Gastroesophageal sphincter (tissue), 4 donors: Measurements from ENCODE around the gene HMGCR. TPM values are rescaled to one million over a fixed set of nuclear protein-coding genes. Genes with fewer than 3 reads are reported as not detected.

Source experiments
- ATAC-seq: fragments of 150-250 bp; one replicate; pipeline ENCODE4 v1.9.1; 2016; ENCODE audit warnings: mild to moderate bottlenecking, moderate library complexity
- H3K27ac ChIP-seq, 4 donors: fragments of 200-600 bp; sonication (generic) in 3 of 4; 1 replicate in 3 of 4; 2 replicates in 1 of 4; pipeline ENCODE4 v1.5.1; 2016 to 2019
- H3K27me3 ChIP-seq: fragments of 200-600 bp; sonication (generic); one replicate; pipeline ENCODE4 v1.5.1; 2019
- H3K36me3 ChIP-seq, 2 donors: fragments of 200-600 bp; sonication (generic); one replicate each; pipeline ENCODE4 v1.5.1; 2019; ENCODE audit warnings: control low read depth in 1 of 2
- H3K4me1 ChIP-seq, 3 donors: fragments of 200-600 bp; sonication (generic); 1 replicate in 2 of 3; 2 replicates in 1 of 3; pipeline ENCODE4 v1.5.1; 2016 to 2019; ENCODE audit warnings: control low read depth in 2 of 3
- H3K4me3 ChIP-seq, 2 donors: fragments of 200-600 bp; sonication (generic); one replicate each; pipeline ENCODE4 v1.5.1; 2019; ENCODE audit warnings: mild to moderate bottlenecking in 1 of 2, moderate library complexity in 1 of 2
- H3K9me3 ChIP-seq, 3 donors: fragments of 200-600 bp; sonication (generic); one replicate each; pipeline ENCODE4 v1.5.1; 2017 to 2019; ENCODE audit warnings: control low read depth in 2 of 3
- CTCF ChIP-seq, 4 experiments: fragments of 200-600 bp in 2 of 4; fragments of 450-650 bp in 2 of 4; sonication (generic) in 1 of 4; IDR thresholded peaks; one replicate each; pipeline ENCODE4 v1.5.1; 2017 to 2019; ENCODE audit warnings: antibody characterized with exemption in 4 of 4, mild to moderate bottlenecking in 2 of 4, moderate library complexity in 2 of 4
- EP300 ChIP-seq: sonication (generic); formaldehyde crosslinking; IDR thresholded peaks from one replicate; pipeline ENCODE4 v1.6.1; 2017; ENCODE audit warnings: antibody characterized with exemption, mild to moderate bottlenecking
- POLR2A ChIP-seq, 2 donors: fragments of 450-650 bp; IDR thresholded peaks; one replicate each; pipeline ENCODE4 v1.6.1; 2017; ENCODE audit warnings: antibody characterized with exemption in 2 of 2, mild to moderate bottlenecking in 2 of 2, moderate library complexity in 1 of 2
- POLR2AphosphoS5 ChIP-seq: sonication (generic); formaldehyde crosslinking; IDR thresholded peaks from one replicate; pipeline ENCODE4 v1.6.1; 2017; ENCODE audit warnings: antibody characterized with exemption
- WGBS, 2 donors: methylation state at CpG; one replicate each; pipeline ENCODE4 v1.1.5; 2018; ENCODE audit warnings: low coverage in 1 of 2; 5-methylcytosine and 5-hydroxymethylcytosine counted together
- total RNA-seq, 4 donors: library from RNA; depleted of rRNA; stranded (reverse); fragments of >200 nt; gene quantifications; one replicate each; pipeline ENCODE4 v1.1.0, GENCODE V29; 2016

The HMGCR gene
- total RNA-seq, 4 donors from 2014 or later: 10.4 to 14.2 (median 13.5) TPM

GRCh38 chr5:75366787-75367186, 29.8 kb downstream of the HMGCR start:
- WGBS, 2 donors: 77 to 86% methylated on average over 5 to 9 of the region's 9 CpGs

GRCh38 chr5:75367401-75367800, 30.4 kb downstream of the HMGCR start:
- Histone ChIP-seq H3K4me3 (no peak overlapping the region), H3K36me3 (peaks cover 0 to 20% of the 10 kb centered on the region in 2 donors), H3K9me3 (no peaks in the 10 kb centered on the region), H3K27ac (no peak overlapping the region), H3K4me1 (peaks cover 0 to 14% (median 0%) of the 10 kb centered on the region in 3 donors), H3K27me3 (no peaks in the 10 kb centered on the region)
- no peak for ATAC-seq
- TF ChIP-seq POLR2A (IDR thresholded peaks at IDR 0.05): no peak
- no peak for TF ChIP-seq CTCF (IDR thresholded peaks at IDR 0.05)
- TF ChIP-seq EP300: no peak
- TF ChIP-seq POLR2AphosphoS5: no peak

More at GRCh38 chr5:75366787-75367186, 29.8 kb downstream of the HMGCR start:
- H3K4me1 ChIP-seq: peaks cover 0 to 14% (median 0%) of the 10 kb centered on the region in 3 donors
- TF ChIP-seq POLR2AphosphoS5 (no peak), EP300 (no peak), CTCF (IDR thresholded peaks at IDR 0.05) (no peak), POLR2A (IDR thresholded peaks at IDR 0.05) (no peak)
- H3K27me3 ChIP-seq: no peaks in the 10 kb centered on the region
- H3K27ac ChIP-seq: no peak overlapping the region
- H3K4me3 ChIP-seq: no peak overlapping the region
- H3K9me3 ChIP-seq: no peaks in the 10 kb centered on the region
- H3K36me3 ChIP-seq: peaks cover 0 to 20% of the 10 kb centered on the region in 2 donors
- ATAC-seq: no peak

- Histone ChIP-seq H3K27me3 (no peaks in the 10 kb centered on the region), H3K9me3 (no peaks in the 10 kb centered on the region), H3K4me1 (peaks cover 0 to 8% (median 0%) of the 10 kb centered on the region in 3 donors), H3K36me3 (peaks cover 0 to 27% of the 10 kb centered on the region in 2 donors), H3K4me3 (no peak overlapping the region), H3K27ac (no peak overlapping the region)
- TF ChIP-seq POLR2AphosphoS5 (no peak), CTCF (IDR thresholded peaks at IDR 0.05) (no peak)
- WGBS, 2 donors: 81 to 94% methylated on average over 3 to 4 of the region's 4 CpGs
- ATAC-seq: no peak
Observed at GRCh38 chr5:75368391-75368790, 31.4 kb downstream of the HMGCR start.

GRCh38 chr5:75373862-75374261, 36.8 kb downstream of the HMGCR start:
- H3K36me3 ChIP-seq: peaks cover 0 to 72% of the 10 kb centered on the region in 2 donors

More at GRCh38 chr5:75373862-75374261, 36.8 kb downstream of the HMGCR start:
- no peak for TF ChIP-seq CTCF (IDR thresholded peaks at IDR 0.05)
- TF ChIP-seq EP300: no peak
- TF ChIP-seq POLR2A (IDR thresholded peaks at IDR 0.05): no peak
- TF ChIP-seq POLR2AphosphoS5: no peak
- 63 to 73% methylated on average over 2 of the region's 2 CpGs for WGBS, 2 donors
- no peak overlapping the region for H3K4me3 ChIP-seq
- no peaks in the 10 kb centered on the region for H3K4me1 ChIP-seq
- no peaks in the 10 kb centered on the region for H3K27me3 ChIP-seq
- ATAC-seq: no peak
- H3K27ac ChIP-seq: no peak overlapping the region
- H3K9me3 ChIP-seq: no peaks in the 10 kb centered on the region
